MV-4-11 (cell line): ENCODE results near the gene FBXL7.

Source experiments
- DNase-seq: peaks from one replicate; lab custom pipeline; 2025; lab: John Stamatoyannopoulos, UW

FBXL7 gene

GRCh38 chr5:15669826-15670225 lies 169.8 kb downstream of the FBXL7 start:
- peak; percentile 9 for DNase-seq

- no peak for DNase-seq
These were observed 174.7 kb downstream of the FBXL7 start for GRCh38 chr5:15674716-15675115.

DNA sequence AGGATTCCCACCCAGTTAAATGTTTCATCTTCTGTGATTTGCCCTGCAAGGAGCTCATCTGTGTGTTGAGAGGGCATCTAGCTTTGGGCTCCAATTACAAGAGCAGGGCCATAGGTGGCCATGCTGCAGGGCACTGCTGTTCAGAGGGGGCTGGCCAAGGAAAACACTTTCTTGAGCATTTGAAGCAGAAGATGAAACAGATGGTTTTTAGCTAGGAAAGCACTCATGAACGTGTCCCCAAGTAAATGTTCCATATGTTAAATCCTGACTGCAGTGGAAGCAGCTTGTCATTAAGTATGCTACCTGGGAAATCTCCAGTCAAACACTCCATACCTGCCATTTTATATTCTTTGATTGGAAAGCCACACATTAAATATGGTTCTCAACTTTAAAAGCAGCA lies 176.6 kb downstream of the FBXL7 start:
- no peak for DNase-seq

- DNase-seq = no peak
These were observed 179.2 kb downstream of the FBXL7 start for GRCh38 chr5:15679161-15679560.

GRCh38 chr5:15680455-15680854 lies 180.5 kb downstream of the FBXL7 start:
- no peak for DNase-seq

GRCh38 chr5:15682122-15682521 lies 182.1 kb downstream of the FBXL7 start:
- DNase-seq = no peak

DNA sequence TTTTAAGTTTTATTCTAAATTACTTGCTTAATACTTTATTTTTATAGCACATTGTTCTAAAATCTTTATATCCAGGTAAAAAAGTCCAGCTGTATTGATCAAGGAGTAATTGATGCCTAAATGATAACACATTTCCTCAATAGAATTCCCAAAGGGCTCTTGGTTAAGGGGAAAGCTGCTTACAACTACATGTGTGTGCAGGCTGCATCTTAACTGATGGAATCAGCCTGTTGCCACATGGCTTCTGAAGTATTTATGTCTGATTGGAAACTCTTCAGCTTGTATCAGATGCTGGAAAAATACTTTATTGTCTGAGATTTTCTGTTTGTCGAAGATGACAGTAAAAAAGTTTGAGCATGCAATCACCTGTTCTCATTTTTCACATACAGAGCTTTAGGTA lies 182.6 kb downstream of the FBXL7 start:
- DNase-seq = no peak

- DNase-seq = no peak
These were observed 183.4 kb downstream of the FBXL7 start for GRCh38 chr5:15683332-15683731.

- no peak for DNase-seq
These were observed 187.4 kb downstream of the FBXL7 start for GRCh38 chr5:15687401-15687800.

DNA sequence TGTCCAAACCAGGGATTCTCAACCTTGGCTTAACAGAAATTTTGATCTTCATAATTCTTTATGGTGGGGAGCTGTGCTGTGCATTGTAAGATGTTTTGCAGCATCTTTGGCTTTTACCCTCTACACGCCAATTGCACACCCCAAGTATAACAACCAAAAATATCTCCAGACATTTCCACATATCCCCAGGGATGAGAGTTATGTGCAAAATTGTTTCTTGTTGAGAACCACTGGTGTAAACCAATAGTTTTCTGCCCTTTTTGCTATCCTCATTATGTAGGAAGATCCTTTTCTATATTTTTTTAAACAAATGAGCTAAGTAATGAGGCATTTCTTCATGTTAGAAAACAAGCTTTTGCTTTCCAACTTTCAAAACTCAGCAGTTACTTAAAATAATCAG lies 189.9 kb downstream of the FBXL7 start:
- no peak for DNase-seq

DNA sequence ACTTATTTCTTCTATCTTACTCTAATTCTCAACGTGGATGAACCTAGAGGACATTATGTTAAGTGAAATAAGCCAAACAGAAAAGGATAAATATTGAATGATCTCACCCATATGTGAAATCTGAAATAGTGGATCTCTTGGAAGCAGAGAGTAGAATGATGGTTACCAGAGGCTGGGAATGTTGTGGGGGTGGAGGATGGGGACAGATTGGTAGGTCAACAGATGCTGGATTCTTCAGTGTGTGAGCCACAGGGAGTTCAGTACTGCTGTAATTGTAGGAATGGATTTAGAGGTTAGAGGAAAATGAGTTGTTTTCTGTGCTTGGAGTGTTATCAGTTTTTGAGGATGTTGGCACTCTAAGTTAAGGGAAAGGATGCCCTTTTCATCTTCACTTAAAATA lies 190.6 kb downstream of the FBXL7 start:
- DNase-seq = no peak

- DNase-seq = no peak
These were observed 191.5 kb downstream of the FBXL7 start for GRCh38 chr5:15691521-15691920.

GRCh38 chr5:15692706-15693381 lies 192.9 kb downstream of the FBXL7 start:
- DNase-seq = no peak

- no peak for DNase-seq
These were observed 193.4 kb downstream of the FBXL7 start for GRCh38 chr5:15693382-15693728.

DNA sequence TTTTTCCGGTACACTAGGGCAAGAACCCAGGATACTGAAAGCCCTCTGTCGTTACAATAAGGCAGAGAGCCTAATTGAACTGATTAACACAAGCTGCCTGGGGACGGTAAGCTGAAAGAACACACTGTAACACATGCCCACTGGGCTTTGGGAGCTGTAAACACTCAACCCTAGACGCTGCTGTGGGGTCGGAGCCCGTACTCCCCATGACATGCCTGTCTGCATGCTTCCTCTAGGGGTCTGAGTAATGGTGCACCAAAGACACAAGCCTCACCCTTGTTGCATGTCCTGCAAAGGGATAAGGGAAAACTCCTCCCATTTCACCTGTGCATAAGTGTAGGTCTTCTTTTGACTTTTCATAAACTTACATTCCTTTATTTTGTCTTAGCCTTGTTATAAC lies 194.0 kb downstream of the FBXL7 start:
- no peak for DNase-seq

GRCh38 chr5:15694696-15695214 lies 194.8 kb downstream of the FBXL7 start:
- no peak for DNase-seq

GRCh38 chr5:15695215-15695731 lies 195.3 kb downstream of the FBXL7 start:
- DNase-seq = no peak

- no peak for DNase-seq
These were observed 200.4 kb downstream of the FBXL7 start for GRCh38 chr5:15700373-15700772.

DNA sequence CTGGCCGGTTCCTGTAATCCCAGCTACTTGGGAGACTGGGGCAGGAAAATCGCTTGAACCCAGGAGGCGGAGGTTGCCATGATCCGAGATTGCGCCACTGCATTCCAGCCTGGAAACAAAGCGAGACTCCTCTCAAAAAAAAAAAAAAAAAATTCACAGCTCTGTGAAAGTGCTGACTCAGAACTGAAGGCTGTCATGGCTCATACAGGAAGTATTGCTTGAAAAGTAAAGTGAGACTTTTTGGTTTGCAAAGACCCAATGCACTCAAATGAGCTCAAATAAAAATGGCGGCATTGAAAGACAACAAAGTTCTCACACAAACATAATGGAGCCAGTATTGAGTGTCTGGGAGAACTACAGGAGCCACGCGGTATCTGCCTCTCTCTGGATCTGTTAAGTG lies 202.1 kb downstream of the FBXL7 start:
- no peak for DNase-seq

DNA sequence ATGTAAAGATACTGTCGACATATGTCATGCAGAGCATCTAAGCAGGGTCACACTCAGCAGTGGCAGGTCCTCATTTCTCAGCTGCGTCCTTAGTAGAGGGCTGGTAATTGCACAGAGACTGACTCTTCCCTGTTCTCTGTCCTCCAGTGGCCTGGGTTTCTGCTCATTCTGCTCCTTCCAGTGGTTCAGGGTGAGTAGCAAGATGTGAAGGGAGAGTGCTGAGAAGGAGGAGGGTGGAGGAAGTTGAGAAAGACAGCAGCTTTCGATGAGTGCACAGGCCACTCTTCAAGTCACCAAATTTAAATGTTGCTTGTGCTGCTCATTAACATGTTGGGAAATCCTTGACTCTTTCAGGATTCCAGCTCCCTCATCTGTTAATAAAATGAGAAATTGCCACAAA lies 203.9 kb downstream of the FBXL7 start:
- no peak for DNase-seq

DNA sequence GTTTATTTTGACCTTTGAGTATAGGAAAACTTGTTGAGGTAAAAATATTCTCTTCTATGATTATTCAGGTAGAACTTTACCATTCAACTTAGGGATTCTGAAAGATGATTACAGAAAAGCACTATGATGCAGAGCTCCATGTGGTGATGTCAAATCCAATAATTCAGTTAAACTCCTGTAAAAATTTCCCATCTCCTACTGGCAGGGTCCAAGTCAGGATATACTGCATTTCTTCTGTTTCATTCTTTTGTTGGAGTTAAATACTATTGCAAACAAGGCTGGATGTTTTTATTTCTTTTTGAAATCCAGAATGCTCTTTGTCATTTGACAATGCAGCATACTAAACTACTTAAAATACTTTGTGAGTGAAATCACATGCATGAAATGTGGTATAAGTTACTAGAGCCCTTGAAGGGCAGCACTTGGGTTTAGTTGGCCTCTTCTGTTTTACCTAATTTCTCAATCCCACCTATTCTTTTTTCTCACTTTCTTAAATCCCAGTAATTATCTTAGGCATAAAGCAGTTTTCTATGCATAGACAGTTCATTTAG lies 204.5 kb downstream of the FBXL7 start:
- DNase-seq = no peak

DNA sequence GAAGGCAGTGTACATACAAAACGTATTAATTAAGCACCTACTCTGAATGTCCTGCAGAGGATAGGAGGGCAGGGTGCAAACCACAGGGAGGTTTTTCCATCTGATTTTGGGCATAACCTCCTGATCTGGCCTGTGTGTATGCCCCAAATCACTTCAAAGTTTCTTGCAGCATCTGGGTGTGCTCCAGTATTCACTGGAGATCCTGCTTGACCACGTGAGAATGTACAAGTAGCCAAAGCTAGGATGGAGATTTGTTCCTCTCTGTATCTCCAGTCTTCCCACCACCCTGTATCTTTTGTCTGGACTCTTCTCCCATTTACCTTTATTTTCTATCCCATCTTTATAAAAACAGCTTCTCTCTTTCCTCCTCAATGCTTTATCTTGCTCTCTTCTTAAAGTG lies 207.7 kb downstream of the FBXL7 start:
- DNase-seq = no peak

DNA sequence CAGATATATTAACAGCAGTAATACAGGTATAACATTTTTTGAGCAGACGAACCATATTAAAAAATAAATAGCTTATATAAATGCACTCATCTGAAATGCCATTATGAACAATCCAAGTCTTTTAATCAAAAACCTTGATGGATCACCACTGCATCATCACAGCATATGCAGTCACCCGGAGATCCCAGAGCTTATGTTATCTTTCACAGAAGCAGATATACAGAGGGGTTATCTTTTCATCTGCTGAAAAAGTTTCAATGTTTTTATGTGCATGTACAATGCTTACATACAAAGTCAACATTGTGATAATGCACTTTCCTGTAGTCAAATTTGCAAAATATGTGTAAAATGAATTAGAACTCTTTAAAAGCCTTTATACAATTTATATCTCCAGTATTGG lies 211.9 kb downstream of the FBXL7 start:
- DNase-seq = no peak

DNA sequence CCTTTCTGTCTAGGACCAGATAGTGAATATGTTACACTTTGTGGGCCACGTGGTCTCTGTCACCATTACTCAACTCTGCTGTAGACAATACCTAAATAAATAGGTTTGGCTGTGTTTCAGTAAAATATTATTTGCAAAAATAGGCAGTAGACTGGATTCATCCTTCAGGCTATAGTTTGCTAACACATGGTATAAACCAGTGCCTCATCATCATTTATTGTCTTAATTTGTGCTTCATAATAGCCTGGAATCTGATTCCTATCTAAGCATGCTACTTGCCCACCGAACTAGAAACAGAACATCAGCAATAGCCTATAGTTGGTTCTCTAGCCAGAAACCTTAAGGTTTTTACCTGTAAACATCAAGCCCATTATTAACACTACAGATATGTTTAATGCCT lies 215.6 kb downstream of the FBXL7 start:
- no peak for DNase-seq
